Measurements from ENCODE around the gene PAX4. TPM values are rescaled to one million over a fixed set of nuclear protein-coding genes. Genes with fewer than 3 reads are reported as not detected.

PAX4 gene
- total RNA-seq, 1 donor from 2014 or later, result not detected

DNA sequence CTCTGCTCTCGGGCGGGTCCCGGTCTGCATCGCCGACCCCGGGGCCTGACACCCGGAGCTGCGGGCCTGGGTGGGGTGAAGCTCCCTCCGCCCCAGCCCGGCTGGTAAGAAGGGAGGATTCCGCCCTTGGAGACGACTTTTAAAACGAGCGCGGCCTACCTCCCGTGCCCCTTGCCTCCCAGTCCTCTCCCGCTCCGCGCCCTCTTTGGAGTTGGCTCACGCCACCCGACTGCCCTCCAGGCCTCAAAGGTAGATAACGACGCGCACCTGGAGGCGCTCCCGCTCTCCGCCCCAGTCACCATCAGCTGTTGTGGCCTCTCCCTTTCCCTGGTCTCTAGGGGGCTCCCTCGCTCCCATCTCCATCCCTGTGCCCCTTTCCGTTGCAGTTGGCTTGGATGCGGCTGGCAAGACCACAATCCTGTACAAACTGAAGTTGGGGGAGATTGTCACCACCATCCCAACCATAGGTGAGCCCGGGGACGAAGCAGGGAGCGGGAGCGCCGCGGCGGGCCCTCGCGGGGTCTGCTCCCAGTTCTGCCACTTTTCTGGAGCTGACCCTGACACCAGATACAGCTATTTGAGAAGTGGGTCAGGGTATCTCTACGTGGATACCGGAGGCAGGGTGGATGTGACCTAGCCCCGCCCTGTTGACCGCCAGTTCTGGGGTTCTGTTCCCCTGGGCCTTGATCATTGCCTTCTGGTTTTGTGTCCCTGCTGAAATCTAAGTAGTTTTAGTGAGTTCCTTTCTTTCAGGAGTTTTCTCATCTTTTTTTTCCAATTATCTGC is 29.1 kb downstream of the PAX4 start:
- H3K27me3 Mint-ChIP-seq (ENCODE audit: low read depth), result no peaks in the 10 kb centered on the region
- H3K9me3 Mint-ChIP-seq, result no peaks in the 10 kb centered on the region
- intact Hi-C loops (cut with micrococcal nuclease), result loop anchor here (5.0 kb wide), 1 partner anchor 197 kb away; the partner anchor contains the start of gene ZNF800
- peak; percentile 33 for DNase-seq (ENCODE audit: low spot score)
- peaks cover 24% of the 10 kb centered on the region for H3K36me3 Mint-ChIP-seq (ENCODE audit: low read depth)
- H3K4me3 Mint-ChIP-seq (ENCODE audit: low read depth), result peak overlapping the region; percentile 92
- peak overlapping the region; percentile 85 for H3K27ac Mint-ChIP-seq
- H3K4me1 Mint-ChIP-seq (ENCODE audit: low read depth), result peaks cover 30% of the 10 kb centered on the region

DNA sequence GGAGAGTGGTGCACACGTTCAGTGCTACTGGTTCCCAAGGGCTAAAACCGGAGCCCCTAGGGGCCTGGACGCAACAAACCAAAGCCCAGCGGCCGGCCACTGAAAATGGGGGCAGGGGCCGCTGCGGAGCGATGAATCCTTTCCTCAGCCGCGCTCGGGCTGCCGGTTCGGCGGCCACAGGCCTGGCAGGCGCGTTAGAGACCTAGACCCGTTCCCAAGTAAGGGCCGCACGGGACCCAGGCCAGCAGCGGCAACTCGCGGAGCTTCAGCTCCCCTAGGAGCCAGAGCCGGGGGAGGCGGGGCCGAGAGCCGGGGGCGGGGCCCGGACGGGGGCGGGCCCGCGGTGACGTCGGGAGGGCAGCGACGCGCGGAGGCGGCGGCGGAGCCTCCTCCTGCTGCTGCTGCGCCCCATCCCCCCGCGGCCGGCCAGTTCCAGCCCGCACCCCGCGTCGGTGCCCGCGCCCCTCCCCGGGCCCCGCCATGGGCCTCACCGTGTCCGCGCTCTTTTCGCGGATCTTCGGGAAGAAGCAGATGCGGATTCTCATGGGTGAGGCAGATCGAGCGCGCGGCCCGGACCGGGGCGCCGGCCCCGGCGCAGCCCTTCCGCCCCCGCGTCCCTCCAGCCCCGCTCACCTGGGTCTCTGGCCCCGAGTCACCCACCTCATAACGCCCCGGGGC is 29.8 kb downstream of the PAX4 start, which contains the start of gene ARF5:
Gene ARF5, plus strand, starts transcription at position 393 of the 678 bp plus-strand sequence. Its CDS starts 88 bp downstream, at position 481.
- no peaks in the 10 kb centered on the region for H3K27me3 Mint-ChIP-seq (ENCODE audit: low read depth)
- peaks cover 31% of the 10 kb centered on the region for H3K36me3 Mint-ChIP-seq (ENCODE audit: low read depth)
- H3K9me3 Mint-ChIP-seq, result no peaks in the 10 kb centered on the region
- intact Hi-C loops (cut with micrococcal nuclease), result loop anchor here (5.0 kb wide), 1 partner anchor 196 kb away; the partner anchor contains the start of gene ZNF800
- peak within 1 kb of the TSS; percentile 92 for H3K4me3 Mint-ChIP-seq (ENCODE audit: low read depth)
- peak; percentile 83 for DNase-seq (ENCODE audit: low spot score)
- peaks cover 36% of the 10 kb centered on the region for H3K4me1 Mint-ChIP-seq (ENCODE audit: low read depth)
- peak within 1 kb of the TSS; percentile 85 for H3K27ac Mint-ChIP-seq

DNA sequence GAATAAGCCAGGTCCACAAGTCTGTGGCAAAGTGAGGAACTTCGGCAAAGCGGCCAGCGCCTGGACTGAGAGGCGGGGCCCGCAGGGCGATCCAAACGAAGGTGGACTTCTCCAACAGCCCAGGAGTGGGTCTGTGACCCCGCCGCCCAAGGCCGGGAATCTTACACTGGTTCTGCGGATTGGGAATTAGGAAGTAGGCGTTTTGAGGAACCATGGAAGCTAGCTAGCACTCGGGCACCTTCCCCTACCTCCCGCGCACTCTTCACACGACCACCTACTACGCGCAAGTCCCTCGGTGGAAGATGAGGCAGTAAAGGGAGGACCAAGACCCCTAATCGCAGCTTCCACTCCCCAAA is 30.3 kb downstream of the PAX4 start:
- intact Hi-C loops (cut with micrococcal nuclease), result loop anchor here (5.0 kb wide), 1 partner anchor 195 kb away; the partner anchor contains the start of gene ZNF800
- Mint-ChIP-seq H3K27me3 (ENCODE audit: low read depth) (no peaks in the 10 kb centered on the region), H3K36me3 (ENCODE audit: low read depth) (peaks cover 36% of the 10 kb centered on the region), H3K4me1 (ENCODE audit: low read depth) (peaks cover 40% of the 10 kb centered on the region), H3K4me3 (ENCODE audit: low read depth) (peak overlapping the region; percentile 61), H3K9me3 (no peaks in the 10 kb centered on the region), H3K27ac (no peak overlapping the region)
- no peak for DNase-seq (ENCODE audit: low spot score)

DNA sequence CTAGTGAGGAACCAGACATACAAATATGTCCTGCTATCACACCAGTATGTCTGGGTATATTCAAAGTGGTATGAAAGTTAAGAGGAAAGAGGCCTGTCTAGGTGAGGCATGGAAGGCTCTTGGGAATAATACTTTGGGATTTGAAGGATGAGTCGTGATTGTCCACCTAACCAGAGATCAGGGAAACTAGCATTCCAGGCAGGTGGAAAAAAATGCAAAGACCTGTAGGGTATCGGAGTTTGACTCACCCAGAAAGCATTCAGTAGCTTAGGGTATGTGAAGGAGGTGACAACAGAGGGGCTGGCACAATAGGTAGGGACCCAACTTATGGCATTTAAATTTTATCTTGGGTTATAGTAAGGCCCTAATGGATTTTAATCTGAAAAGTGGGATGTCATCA is 31.6 kb downstream of the PAX4 start:
- DNase-seq (ENCODE audit: low spot score), result no peak
- no peaks in the 10 kb centered on the region for H3K9me3 Mint-ChIP-seq
- peak overlapping the region; percentile 61 for H3K4me3 Mint-ChIP-seq (ENCODE audit: low read depth)
- intact Hi-C loops (cut with micrococcal nuclease), result loop anchor here (5.0 kb wide), 1 partner anchor 194 kb away; the partner anchor contains the start of gene ZNF800
- peaks cover 44% of the 10 kb centered on the region for H3K4me1 Mint-ChIP-seq (ENCODE audit: low read depth)
- peaks cover 41% of the 10 kb centered on the region for H3K36me3 Mint-ChIP-seq (ENCODE audit: low read depth)
- H3K27me3 Mint-ChIP-seq (ENCODE audit: low read depth), result no peaks in the 10 kb centered on the region
- H3K27ac Mint-ChIP-seq, result no peak overlapping the region

DNA sequence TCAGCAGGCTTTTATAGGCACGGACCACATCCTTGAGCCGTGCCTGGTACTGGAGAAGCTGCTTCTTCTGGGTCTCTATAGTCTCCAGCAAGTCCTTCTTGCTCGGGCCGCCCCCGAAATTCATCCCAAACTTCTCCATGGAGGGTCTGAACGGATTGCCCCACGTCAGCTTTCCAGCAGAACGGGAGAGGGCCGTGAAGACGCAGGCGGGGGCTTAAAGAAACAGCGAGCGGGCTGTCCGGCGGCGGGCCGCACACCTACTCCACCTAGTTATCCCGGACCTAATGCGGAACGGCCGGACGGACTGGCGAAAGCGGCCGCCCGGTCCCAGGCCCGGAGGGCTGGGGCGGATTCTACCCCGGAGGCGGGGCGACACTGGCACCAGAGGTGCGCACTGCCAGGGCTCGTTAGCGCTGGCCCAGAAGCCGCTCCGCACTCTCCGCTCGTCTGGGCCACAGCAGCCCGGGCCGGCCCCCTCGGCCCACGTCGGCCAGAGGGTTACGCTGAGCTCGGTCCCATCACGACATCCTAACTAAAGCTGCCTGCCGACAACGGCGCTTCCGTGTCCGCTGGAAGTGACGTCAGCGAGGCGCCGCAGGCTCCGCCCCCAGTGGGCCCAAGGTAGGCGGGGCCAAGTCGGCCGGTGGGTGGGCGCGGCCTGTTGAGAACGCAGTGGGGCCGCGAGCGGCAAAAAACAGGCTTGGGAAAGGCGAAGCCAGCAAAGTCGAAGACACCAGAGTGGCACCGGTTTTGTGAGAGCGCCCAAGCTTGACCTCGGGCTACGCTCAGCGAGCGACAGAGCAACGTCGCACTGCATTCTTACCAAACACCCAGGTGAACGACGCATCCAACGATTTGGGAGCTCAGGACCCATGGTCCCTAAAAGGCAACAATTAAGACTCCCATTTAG is 32.6 kb downstream of the PAX4 start, which contains the start of gene GCC1:
Gene GCC1, minus strand, starts transcription at position 553 of the 910 bp plus-strand sequence. Its CDS starts 414 bp downstream, at position 139.
- Mint-ChIP-seq H3K9me3 (no peaks in the 10 kb centered on the region), H3K36me3 (ENCODE audit: low read depth) (peaks cover 36% of the 10 kb centered on the region), H3K27ac (peak within 1 kb of the TSS; percentile 87), H3K4me1 (ENCODE audit: low read depth) (peaks cover 48% of the 10 kb centered on the region), H3K4me3 (ENCODE audit: low read depth) (peak within 1 kb of the TSS; percentile 92), H3K27me3 (ENCODE audit: low read depth) (no peaks in the 10 kb centered on the region)
- DNase-seq (ENCODE audit: low spot score), result peak; percentile 92
- intact Hi-C loops (cut with micrococcal nuclease), result loop anchor here (1.0 to 5.0 kb wide), 2 partner anchors 66 to 193 kb away; partner anchors contain the start of gene ZNF800

DNA sequence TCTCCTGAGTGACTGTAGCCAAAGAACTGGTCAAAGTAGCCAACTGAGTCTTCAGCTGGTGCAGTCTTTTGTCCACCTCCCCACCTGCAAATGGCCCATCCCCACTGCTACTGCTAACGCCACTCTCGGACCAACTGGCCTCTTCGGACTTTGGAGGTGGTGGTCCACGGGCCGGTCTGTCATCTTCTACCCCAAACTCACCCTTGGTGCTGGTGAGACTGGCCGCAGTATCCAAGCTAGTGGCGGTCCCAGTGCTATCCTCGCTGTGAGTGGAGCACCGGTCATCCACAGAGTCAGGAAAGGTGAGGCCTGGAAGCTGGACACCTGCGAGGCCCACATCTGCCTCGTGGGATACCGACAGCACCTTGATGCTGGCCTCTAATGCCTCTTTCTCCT is 33.3 kb downstream of the PAX4 start:
- intact Hi-C loops (cut with micrococcal nuclease), result loop anchor here (1.0 to 5.0 kb wide), 2 partner anchors 67 to 192 kb away; partner anchors contain the start of gene ZNF800
- H3K27me3 Mint-ChIP-seq (ENCODE audit: low read depth), result no peaks in the 10 kb centered on the region
- peaks cover 45% of the 10 kb centered on the region for H3K4me1 Mint-ChIP-seq (ENCODE audit: low read depth)
- H3K36me3 Mint-ChIP-seq (ENCODE audit: low read depth), result peaks cover 33% of the 10 kb centered on the region
- DNase-seq (ENCODE audit: low spot score), result no peak
- peak overlapping the region; percentile 87 for H3K27ac Mint-ChIP-seq
- no peaks in the 10 kb centered on the region for H3K9me3 Mint-ChIP-seq
- H3K4me3 Mint-ChIP-seq (ENCODE audit: low read depth), result peak overlapping the region; percentile 92

DNA sequence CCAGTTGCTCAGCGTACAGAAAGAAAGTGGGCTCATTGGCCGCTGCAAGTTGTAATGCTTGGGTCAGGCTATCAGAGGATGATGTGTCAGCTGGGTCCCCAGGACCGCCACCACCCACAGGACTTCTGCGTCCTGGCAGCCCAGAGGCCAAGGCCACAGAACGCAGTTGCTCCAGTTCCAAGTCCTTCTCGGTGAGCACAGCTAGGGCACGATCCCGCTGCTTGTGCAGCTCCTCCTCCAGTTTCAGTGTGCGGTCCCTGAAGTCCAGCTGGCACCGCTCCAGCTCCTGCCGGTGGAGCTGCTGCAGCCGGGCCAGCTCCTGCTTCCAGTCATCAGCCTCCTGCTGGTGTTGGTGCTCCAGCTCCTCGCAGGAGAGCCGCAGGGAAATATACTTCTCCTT is 35.6 kb downstream of the PAX4 start:
- H3K27ac Mint-ChIP-seq, result no peak overlapping the region
- H3K36me3 Mint-ChIP-seq (ENCODE audit: low read depth), result peaks cover 47% of the 10 kb centered on the region
- no peaks in the 10 kb centered on the region for H3K27me3 Mint-ChIP-seq (ENCODE audit: low read depth)
- no peaks in the 10 kb centered on the region for H3K9me3 Mint-ChIP-seq
- H3K4me1 Mint-ChIP-seq (ENCODE audit: low read depth), result peaks cover 39% of the 10 kb centered on the region
- intact Hi-C loops (cut with micrococcal nuclease), result no loop called here
- no peak overlapping the region for H3K4me3 Mint-ChIP-seq (ENCODE audit: low read depth)
- no peak for DNase-seq (ENCODE audit: low spot score)

DNA sequence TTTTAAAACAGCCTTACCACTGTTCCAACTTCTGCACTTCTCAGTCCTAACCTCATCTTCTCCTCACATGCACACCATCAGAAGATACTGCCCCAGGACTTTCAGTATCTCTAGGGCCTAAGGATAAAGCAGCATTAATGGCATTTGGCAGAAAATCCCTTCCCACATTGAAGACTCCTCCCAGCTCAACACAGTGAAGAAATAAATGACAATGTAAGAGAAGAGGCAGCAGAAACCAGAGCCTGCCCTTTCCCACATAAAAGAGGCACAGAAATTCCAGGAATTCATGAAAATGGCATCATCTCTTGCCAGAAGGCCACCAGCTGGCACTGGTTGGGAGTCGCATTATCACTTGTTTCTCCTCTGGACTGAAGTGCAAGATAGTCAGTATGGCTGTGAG is 36.2 kb downstream of the PAX4 start:
- no peaks in the 10 kb centered on the region for H3K27me3 Mint-ChIP-seq (ENCODE audit: low read depth)
- intact Hi-C loops (cut with micrococcal nuclease), result no loop called here
- no peak overlapping the region for H3K4me3 Mint-ChIP-seq (ENCODE audit: low read depth)
- H3K36me3 Mint-ChIP-seq (ENCODE audit: low read depth), result peaks cover 47% of the 10 kb centered on the region
- no peak for DNase-seq (ENCODE audit: low spot score)
- no peak overlapping the region for H3K27ac Mint-ChIP-seq
- peaks cover 38% of the 10 kb centered on the region for H3K4me1 Mint-ChIP-seq (ENCODE audit: low read depth)
- H3K9me3 Mint-ChIP-seq, result no peaks in the 10 kb centered on the region

DNA sequence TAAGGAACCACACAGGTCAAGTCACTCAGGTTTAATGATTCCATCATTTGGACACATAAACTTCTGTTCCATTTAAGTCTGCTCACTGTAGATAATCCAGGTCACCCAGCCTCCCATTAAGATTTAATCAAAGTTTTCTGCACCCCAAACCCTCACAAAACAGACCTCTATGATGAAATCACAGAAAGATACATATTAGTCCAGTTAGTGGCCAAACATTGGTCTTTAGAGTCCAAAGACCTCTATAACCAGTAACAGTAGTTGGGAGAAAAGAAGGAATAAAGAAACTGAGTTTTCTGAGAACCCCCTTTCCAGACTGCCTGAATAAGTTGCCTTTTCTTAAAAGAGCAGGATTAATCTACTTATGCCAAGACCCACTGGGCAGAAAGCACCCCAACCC is 37.3 kb downstream of the PAX4 start:
- Mint-ChIP-seq H3K9me3 (no peaks in the 10 kb centered on the region), H3K27ac (no peak overlapping the region), H3K4me1 (ENCODE audit: low read depth) (peaks cover 29% of the 10 kb centered on the region), H3K27me3 (ENCODE audit: low read depth) (no peaks in the 10 kb centered on the region), H3K36me3 (ENCODE audit: low read depth) (peaks cover 47% of the 10 kb centered on the region), H3K4me3 (ENCODE audit: low read depth) (no peak overlapping the region)
- DNase-seq (ENCODE audit: low spot score), result no peak
- intact Hi-C loops (cut with micrococcal nuclease), result no loop called here

DNA sequence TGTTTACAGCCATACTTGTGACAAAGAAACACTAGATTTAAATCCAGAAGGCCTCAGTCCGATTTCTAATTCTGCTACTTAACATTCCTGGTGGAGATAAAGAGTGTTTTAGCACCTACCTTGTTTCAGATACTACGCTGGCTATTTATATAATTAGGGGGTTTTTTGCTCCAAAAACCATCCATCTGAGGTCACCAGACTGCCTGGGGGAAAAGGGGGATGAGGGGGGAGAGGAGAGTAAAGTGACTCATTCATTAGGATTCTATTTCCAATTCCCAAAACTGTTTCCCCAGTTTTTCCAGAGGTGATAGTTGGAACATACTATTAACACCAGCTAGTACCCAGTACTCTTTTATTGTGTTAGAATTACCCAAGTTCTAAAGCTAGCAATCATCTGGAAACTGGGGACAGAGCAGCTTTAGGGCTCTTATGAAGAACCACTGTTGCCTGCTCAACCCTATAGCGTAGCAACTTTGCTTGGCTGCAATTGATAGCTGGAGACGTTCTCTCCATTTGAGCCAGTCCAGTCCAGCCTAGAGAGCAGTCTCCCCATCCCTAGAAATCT is 39.1 kb downstream of the PAX4 start:
- Mint-ChIP-seq H3K4me1 (ENCODE audit: low read depth) (peaks cover 18% of the 10 kb centered on the region), H3K9me3 (no peaks in the 10 kb centered on the region), H3K36me3 (ENCODE audit: low read depth) (peaks cover 45% of the 10 kb centered on the region), H3K4me3 (ENCODE audit: low read depth) (no peak overlapping the region), H3K27ac (no peak overlapping the region), H3K27me3 (ENCODE audit: low read depth) (no peaks in the 10 kb centered on the region)
- intact Hi-C loops (cut with micrococcal nuclease), result no loop called here
- no peak for DNase-seq (ENCODE audit: low spot score)

DNA sequence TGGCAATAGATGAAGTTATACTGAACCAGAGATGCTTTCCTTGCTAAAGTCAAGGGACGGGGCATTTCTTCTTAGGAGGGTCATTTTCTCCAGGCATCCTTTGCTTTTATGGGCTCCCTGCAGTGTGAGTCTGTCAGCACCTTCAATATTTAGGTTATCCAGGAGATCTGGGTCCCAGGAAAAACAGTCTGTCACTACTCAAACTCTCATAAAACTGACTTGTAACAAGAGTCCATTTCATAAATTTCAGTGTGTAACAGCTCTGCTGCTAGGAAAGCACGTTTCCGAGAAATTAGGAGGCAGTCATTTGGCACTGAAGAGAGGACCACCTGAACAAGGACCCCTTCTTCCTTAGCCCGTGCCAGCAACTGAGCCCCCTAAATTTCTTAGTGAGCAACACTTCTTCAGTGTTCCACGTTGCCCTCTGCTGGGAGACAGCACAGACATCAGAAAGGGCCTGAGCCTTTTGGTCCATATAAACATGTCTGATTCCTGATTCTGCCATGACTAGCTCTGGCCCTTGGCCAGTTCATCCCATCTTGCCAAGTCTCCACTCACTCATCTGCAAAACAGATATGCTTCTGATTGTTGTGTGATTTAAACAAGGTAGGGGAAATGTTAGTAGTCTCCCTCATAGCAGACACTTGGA is 39.8 kb downstream of the PAX4 start:
- Mint-ChIP-seq H3K4me3 (ENCODE audit: low read depth) (no peak overlapping the region), H3K27ac (no peak overlapping the region), H3K36me3 (ENCODE audit: low read depth) (peaks cover 40% of the 10 kb centered on the region), H3K4me1 (ENCODE audit: low read depth) (peaks cover 13% of the 10 kb centered on the region), H3K9me3 (no peaks in the 10 kb centered on the region), H3K27me3 (ENCODE audit: low read depth) (no peaks in the 10 kb centered on the region)
- intact Hi-C loops (cut with micrococcal nuclease), result no loop called here
- no peak for DNase-seq (ENCODE audit: low spot score)
